K562 (cell line): ENCODE results near the gene DPH1. TPM values are rescaled to one million over a fixed set of nuclear protein-coding genes. Genes with fewer than 3 reads are reported as not detected.
A peak's percentile ranks its signal among the peaks of the same experiment; 100 is the strongest.

Experiments
- ATAC-seq: fragments of 200-7000 bp; cut with Tn5 transposase; 3 replicates; pipeline ENCODE4 v1.9.1; 2020; ENCODE audit warnings: moderate library complexity
- BruUV-seq: library from RNA; stranded (reverse); fragments of 400-500 nt; replicated peaks from 2 replicates; lab custom pipeline; 2021; lab: Mats Ljungman, UMichigan
- CTCF ChIA-PET: fragments of 300-600 bp; formaldehyde crosslinking; extraction: SDS; loops from one replicate; lab custom pipeline; 2021; ENCODE audit warnings: low intra/inter-chr PET ratio; lab: Yijun Ruan, JAX
- POLR2A ChIA-PET: fragments of 300-600, 350-650 bp; sonication (Branson Sonifier 250); formaldehyde crosslinking; extraction: SDS; loops from one replicate; lab custom pipeline; 2021; ENCODE audit warnings: antibody characterized with exemption, inconsistent platforms; lab: Yijun Ruan, JAX
- DNase-seq, 4 experiments: peaks; one replicate each; pipeline versions ENCODE4 v3.0.0 to v3.0.0-alpha.2; 2011 to 2018; ENCODE audit warnings: low spot score in 3 of 4, mixed read lengths in 3 of 4; ENCODE audit errors: extremely low read depth in 1 of 4
- FAIRE-seq: peaks from 2 replicates; lab custom pipeline; 2011; peaks lifted over from hg19 to GRCh38; lab: Jason Lieb, UNC
- H2AFZ ChIP-seq: 2 replicates; pipeline ENCODE4 v1.6.0; 2011; ENCODE audit warnings: low read depth, low read length, control low read depth, inconsistent platforms
- H3K27ac ChIP-seq: fragments of 200-600 bp; 3 replicates; pipeline ENCODE4 v1.8.0; 2011; ENCODE audit warnings: low read depth, mild to moderate bottlenecking, control low read depth, inconsistent platforms, low read length, moderate library complexity, mixed read lengths; ENCODE audit errors: extremely low read depth
- H3K27me3 ChIP-seq, 2 experiments: fragments of 300-600 bp in 1 of 2; 2 replicates in 1 of 2; 3 replicates in 1 of 2; pipeline versions ENCODE4 v1.6.0 to v1.8.0; 2011; ENCODE audit warnings: inconsistent platforms in 2 of 2, low read length in 2 of 2, mild to moderate bottlenecking in 1 of 2, mixed read lengths in 1 of 2, moderate library complexity in 1 of 2; ENCODE audit not compliant: control insufficient read depth in 2 of 2, insufficient read depth in 2 of 2
- H3K36me3 ChIP-seq: fragments of 300-600 bp; 3 replicates; pipeline ENCODE4 v1.8.0; 2011; ENCODE audit warnings: mild to moderate bottlenecking, low read length, inconsistent platforms; ENCODE audit not compliant: control insufficient read depth, insufficient read depth
- H3K4me1 ChIP-seq, 2 experiments: fragments of 200-600 bp in 1 of 2; replicated peaks in 1 of 2; 2 replicates in 1 of 2; 3 replicates in 1 of 2; pipeline versions ENCODE4 v1.5.1 to v1.8.0; 2011; ENCODE audit warnings: inconsistent platforms in 2 of 2, low read length in 2 of 2, mild to moderate bottlenecking in 1 of 2, mixed read lengths in 1 of 2, moderate library complexity in 1 of 2; ENCODE audit not compliant: control insufficient read depth in 2 of 2, insufficient read depth in 2 of 2
- H3K4me2 ChIP-seq: 2 replicates; pipeline ENCODE4 v1.6.1; 2011; ENCODE audit warnings: low read length, control low read depth, inconsistent platforms, mixed read lengths; ENCODE audit not compliant: insufficient read depth
- H3K4me3 ChIP-seq: fragments of 200-600 bp; sonication (generic), shearing (Covaris generic); 2 replicates; pipeline ENCODE4 v1.5.1; 2016; ENCODE audit warnings: control low read depth, inconsistent platforms
- H3K79me2 ChIP-seq: fragments of 200-600 bp; 3 replicates; pipeline ENCODE4 v1.8.0; 2011; ENCODE audit warnings: low read length, inconsistent platforms; ENCODE audit not compliant: control insufficient read depth, insufficient read depth
- H3K9ac ChIP-seq, 2 experiments: 2 replicates each; pipeline versions ENCODE4 v1.6.0 to v1.6.1; 2011; ENCODE audit warnings: low read depth in 2 of 2, low read length in 2 of 2, control low read depth in 1 of 2, inconsistent platforms in 1 of 2, mild to moderate bottlenecking in 1 of 2, mixed read lengths in 1 of 2; ENCODE audit not compliant: insufficient read depth in 1 of 2
- H3K9me1 ChIP-seq: one replicate; pipeline ENCODE4 v1.6.0; 2011; ENCODE audit warnings: inconsistent platforms, mild to moderate bottlenecking, low read length, moderate library complexity; ENCODE audit not compliant: control insufficient read depth, insufficient read depth
- H3K9me3 ChIP-seq: replicated peaks from 2 replicates; pipeline ENCODE4 v1.5.1; 2011; ENCODE audit warnings: low read depth, low read length, inconsistent platforms; ENCODE audit not compliant: control insufficient read depth, insufficient read depth
- H4K20me1 ChIP-seq: replicated peaks from 2 replicates; pipeline ENCODE4 v1.6.1; 2011; ENCODE audit warnings: low read length, inconsistent platforms, mixed read lengths; ENCODE audit not compliant: control insufficient read depth, insufficient read depth
- MXD1 ChIP-seq: fragments of 250-450 bp; sonication (Bioruptor Pico); IDR thresholded peaks from 2 replicates; pipeline ENCODE4 v1.8.0; 2021; ENCODE audit warnings: borderline replicate concordance, mild to moderate bottlenecking, moderate library complexity; ENCODE audit not compliant: poor library complexity, severe bottlenecking
- POLR2G ChIP-seq: fragments of 200-400 bp; formaldehyde crosslinking; IDR thresholded peaks from 2 replicates; pipeline ENCODE4 v1.6.1; 2017; ENCODE audit warnings: low read depth, mild to moderate bottlenecking, antibody characterized with exemption, low read length, moderate library complexity
- RBFOX2 ChIP-seq: fragments of 200-400 bp; formaldehyde crosslinking; IDR thresholded peaks from 2 replicates; pipeline ENCODE4 v1.6.1; 2017; ENCODE audit warnings: low read depth, mild to moderate bottlenecking, low read length, moderate library complexity
- ZNF3 ChIP-seq: fragments of 250-450 bp; sonication (Bioruptor Pico); IDR thresholded peaks from 2 replicates; pipeline ENCODE4 v1.5.0; 2021; ENCODE audit warnings: mild to moderate bottlenecking, moderate library complexity
- WGBS: fragments of 100-300 bp; shearing (Covaris generic); methylation state at CpG from one replicate; pipeline ENCODE4 v1.1.6; 2016; ENCODE audit warnings: low coverage, mixed read lengths; ENCODE audit not compliant: insufficient coverage; ENCODE audit errors: missing lambda C conversion rate; 5-methylcytosine and 5-hydroxymethylcytosine counted together
- in situ Hi-C: fragments of 300-500 bp; cut with MboI; formaldehyde crosslinking; loops from 4 replicates; pipeline ENCODE4 v1.15.0; 2018; ENCODE audit warnings: inconsistent platforms, mixed read lengths
- intact Hi-C: fragments of 100-400 bp; cut with micrococcal nuclease; formaldehyde crosslinking; loops from 2 replicates; pipeline ENCODE4 v1.14.2; 2022
- polyA plus RNA-seq, 8 experiments: library from polyadenylated mRNA; depleted of rRNA in 4 of 8; stranded (reverse) in 5 of 8; unstranded in 3 of 8; fragments of >200 nt; fragmentation: Nextera tagmentation in 2 of 8; fragmentation: Illumina TruSeq in 1 of 8; extraction: Ambion mirVana in 2 of 8; extraction: Trizol in 1 of 8; gene quantifications; 2 replicates each; pipeline versions ENCODE4 v1.2.1 to v1.2.3, GENCODE V29; 2011 to 2014; ENCODE audit warnings: inconsistent platforms in 1 of 8, missing spikeins in 1 of 8
- total RNA-seq, 7 experiments: library from RNA; depleted of rRNA in 6 of 7; stranded (reverse); fragments of >200 nt in 6 of 7; fragmentation: Illumina TruSeq in 2 of 7; extraction: Trizol in 2 of 7; gene quantifications; 2 replicates each; pipeline versions ENCODE4 v1.2.1 to v1.2.3, GENCODE V29; 2011 to 2021; ENCODE audit warnings: low replicate concordance in 1 of 7

The DPH1 gene
- total and polyA plus RNA-seq, 9 of the 15 experiments (the other 6 are each of a cell fraction or from before 2014, with no cell fraction given), result 0.42 to 40.6 (median 20.2) TPM

GRCh38 chr17:2055292-2056205, 25.6 kb downstream of the DPH1 start:
- H3K9ac ChIP-seq, result peak overlapping the region in 1 of 2 experiments; percentile 58; a peak in 1 of 4 replicates
- H3K27me3 ChIP-seq, result no peaks in the 10 kb centered on the region
- peak overlapping the region; percentile 40; the same call in 1 of the 2 replicates for H2AFZ ChIP-seq
- 65% methylated on average over 8 of the region's 113 CpGs for WGBS
- ATAC-seq (no peak), DNase-seq (no peak), FAIRE-seq (no peak)
- H3K4me3 ChIP-seq, result peak overlapping the region; percentile 27; the same call in 1 of the 2 replicates
- intact Hi-C loops, result loop anchor here (10.0 kb wide), 1 partner anchor 119 kb away; no protein-coding TSS in a partner anchor
- no peaks in the 10 kb centered on the region for H3K36me3 ChIP-seq
- H3K79me2 ChIP-seq, result no peaks in the 10 kb centered on the region
- H3K9me1 ChIP-seq, result no peaks in the 10 kb centered on the region
- H3K9me3 ChIP-seq, result no peaks in the 10 kb centered on the region
- no TSS peak for BruUV-seq
- H3K4me1 ChIP-seq, result peaks cover 0 to 50% of the 10 kb centered on the region in 2 experiments; a peak in 2 of 5 replicates
- H3K4me2 ChIP-seq, result no peak overlapping the region
- H3K27ac ChIP-seq, result no peak overlapping the region
- in situ Hi-C loops, result no loop called here
- CTCF ChIA-PET, result interaction anchor here (0.6 to 2.2 kb wide), 4 partner anchors 185 to 249 kb away, joined by 3 to 25 read pairs (median 3); no protein-coding TSS in a partner anchor
- H4K20me1 ChIP-seq, result no peaks in the 10 kb centered on the region
- POLR2A ChIA-PET, result no interaction called here
- TF ChIP-seq ZNF3 (CRISPR knock-in tag) (no peak), RBFOX2 (peak; percentile 15; the same call in 1 of the 2 replicates), MXD1 (CRISPR knock-in tag) (no peak), POLR2G (peak; percentile 42)
